Ammon's horn (tissue), 1 donor: ENCODE results near the gene KCP.

Experiments used
- DNase-seq: peaks from one replicate; pipeline ENCODE4 v3.0.0-alpha.2; 2016; ENCODE audit warnings: low spot score

The KCP gene

DNA sequence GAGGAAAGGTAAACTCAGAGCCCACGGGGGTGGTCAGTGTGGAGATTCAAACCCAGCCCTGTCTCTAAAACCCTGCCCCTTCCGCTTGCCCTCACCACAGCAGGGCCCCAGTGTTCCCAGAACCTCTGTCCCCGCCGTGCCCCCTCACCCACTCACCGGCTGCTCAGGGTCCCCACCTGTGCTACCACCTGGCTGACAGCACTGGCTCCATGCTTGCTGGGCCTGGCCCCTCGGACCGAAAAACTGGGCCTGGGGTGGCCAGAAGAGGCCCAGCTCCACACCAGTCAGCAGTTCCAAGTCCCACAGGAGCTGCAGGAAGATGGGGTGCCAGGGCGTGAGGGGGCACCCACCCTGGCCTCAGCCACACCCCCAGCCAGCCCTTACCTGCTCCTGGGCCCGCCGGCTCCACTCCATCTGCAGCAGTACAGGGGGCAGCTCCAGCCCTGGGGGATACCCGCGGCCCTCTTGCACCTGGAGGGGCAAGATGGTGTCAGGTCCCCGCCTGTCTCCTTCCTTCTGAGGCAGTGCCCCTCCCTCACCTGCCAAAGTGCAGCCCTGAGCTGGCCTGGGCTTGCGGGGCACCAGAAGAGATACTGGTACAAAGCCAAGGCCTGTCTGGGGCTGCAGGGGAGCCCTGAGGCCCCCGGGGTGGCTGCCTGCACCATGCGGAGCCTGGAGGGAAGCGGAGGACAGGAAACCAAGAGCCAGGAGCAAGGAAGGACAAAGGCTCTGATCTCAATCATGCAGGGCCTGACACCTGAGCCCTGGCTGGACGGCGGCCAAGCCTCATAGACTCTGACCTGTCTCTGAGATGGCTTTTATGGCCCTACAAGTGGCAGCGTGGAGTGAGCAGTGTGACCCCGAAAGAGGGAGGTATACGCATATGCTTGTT lies 36.1 kb downstream of the KCP start:
- DNase-seq, result no peak

- no peak for DNase-seq
These were observed 37.3 kb downstream of the KCP start for GRCh38 chr7:128873234-128873633.

DNA sequence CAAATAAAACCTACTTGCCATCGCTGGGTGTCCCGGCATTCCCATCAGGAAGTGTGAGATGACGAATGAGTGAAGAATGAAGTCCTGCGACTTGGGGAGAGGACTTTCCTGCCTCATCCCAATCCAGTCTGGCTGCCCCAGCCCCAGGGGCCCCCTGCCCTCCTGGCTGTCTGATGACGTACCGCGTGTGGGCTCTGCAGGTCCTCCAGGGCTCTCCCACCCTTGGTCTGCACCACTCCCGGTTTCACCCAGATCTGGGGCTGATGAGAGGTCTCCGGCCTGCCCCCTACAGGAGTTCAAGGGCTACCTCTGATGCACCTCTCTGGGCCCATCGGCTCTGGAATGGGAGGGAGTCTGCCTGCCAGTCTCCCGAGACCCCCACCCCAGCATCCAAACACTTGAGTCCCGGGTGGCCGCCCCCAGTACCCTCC lies 38.1 kb downstream of the KCP start:
- DNase-seq, result no peak

DNA sequence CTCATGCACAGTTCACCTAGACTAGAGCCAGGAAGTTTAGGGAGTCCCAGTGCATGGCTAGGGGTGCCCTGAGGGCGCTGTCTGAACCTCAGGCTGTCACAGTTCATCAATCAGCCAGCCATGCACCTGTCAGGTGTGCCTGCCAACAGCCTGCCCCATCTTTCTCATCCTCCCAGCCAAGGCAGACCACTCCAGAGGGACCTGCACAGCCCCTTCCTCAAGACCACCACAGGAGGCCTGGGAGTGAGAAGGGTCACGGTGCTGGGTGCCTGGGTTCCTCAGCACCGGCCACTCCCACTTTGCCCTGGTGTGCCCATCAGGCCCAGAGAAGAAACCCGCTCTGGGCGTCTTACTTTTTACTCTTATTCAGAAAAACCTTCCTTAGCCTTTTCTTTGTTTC lies 39.5 kb downstream of the KCP start:
- DNase-seq, result no peak

- no peak for DNase-seq
These were observed 40.6 kb downstream of the KCP start for GRCh38 chr7:128869944-128870285.

- DNase-seq, result peak; percentile 53
These were observed 41.2 kb downstream of the KCP start for GRCh38 chr7:128869138-128869943.

- no peak for DNase-seq
These were observed 41.8 kb downstream of the KCP start for GRCh38 chr7:128868624-128869137.

GRCh38 chr7:128867842-128868623 lies 42.5 kb downstream of the KCP start:
- DNase-seq, result no peak

GRCh38 chr7:128867241-128867640 lies 43.3 kb downstream of the KCP start:
- DNase-seq, result no peak

DNA sequence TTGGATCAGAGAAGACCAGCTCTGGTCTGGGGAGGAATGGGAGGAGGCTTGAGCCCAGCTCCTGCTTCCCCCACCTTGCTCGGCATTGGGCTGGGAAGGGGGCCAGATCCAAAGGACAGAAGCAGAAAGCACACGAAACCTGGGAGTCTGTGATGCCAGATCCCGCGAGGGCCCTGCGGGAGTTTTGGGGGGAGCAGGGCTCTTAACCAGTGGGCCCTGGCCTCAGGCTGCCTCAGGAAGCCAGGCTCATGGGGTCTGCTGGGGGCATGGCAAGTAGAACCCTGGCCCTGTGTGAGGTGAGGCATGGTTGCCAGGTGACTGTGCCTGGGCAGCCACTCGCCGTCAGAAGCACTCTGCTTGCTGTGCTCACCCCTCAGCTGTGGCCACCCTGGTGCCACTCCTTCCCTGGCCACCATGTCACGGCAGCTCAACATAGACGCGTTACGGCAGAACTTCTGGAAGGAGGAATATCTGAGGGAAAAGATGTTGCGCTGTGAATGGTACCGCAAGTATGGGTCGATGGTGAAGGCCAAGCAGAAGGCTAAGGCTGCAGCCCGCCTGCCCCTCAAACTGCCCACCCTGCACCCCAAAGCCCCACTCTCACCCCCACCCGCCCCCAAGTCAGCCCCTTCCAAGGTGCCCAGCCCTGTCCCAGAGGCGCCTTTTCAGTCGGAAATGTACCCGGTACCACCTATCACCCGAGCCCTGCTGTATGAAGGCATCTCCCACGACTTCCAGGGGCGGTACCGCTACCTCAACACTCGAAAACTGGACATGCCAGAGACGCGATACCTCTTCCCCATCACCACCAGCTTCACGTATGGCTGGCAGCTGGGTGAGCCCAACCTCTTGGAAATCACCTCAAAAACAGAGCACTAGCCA lies 44.3 kb downstream of the KCP start:
- DNase-seq, result no peak

- no peak for DNase-seq
These were observed 45.2 kb downstream of the KCP start for GRCh38 chr7:128865303-128865702.

GRCh38 chr7:128863433-128863989 lies 47.0 kb downstream of the KCP start:
- peak; percentile 22 for DNase-seq

- peak; percentile 97 for DNase-seq
These were observed 47.7 kb downstream of the KCP start, which contains the start of gene ATP6V1F for GRCh38 chr7:128862571-128863432. TSS of gene ATP6V1F (plus strand) at chr7:128862856. CDS start at chr7:128862905, 49 bp downstream.

DNA sequence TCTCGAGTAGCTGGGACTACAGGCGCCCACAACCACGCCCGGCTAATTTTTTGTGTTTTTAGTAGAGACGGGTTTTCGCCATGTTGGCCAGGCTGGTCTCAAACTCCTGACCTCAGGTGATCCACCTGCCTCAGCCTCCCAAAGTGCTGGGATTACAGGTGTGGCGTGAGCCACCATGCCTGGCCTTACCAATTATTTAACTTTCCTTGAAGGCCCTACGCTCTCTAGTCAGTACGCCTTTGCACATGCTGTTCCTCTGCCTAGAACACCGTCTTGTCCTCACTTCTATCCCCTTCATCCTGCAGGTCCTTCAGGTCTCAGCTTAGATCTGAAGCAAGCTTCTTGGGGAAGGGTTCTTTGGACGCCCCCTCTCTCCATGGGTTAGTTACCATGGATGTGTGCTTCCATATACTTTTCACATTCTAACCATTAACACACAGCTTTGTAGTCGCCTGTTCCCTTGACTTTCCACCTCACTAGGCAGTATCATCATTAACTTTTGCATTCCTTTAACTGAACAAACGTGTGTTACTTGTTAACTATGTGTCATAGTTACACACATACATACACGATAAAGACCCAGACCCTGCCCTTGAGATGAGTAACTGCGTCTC lies 48.4 kb downstream of the KCP start:
- DNase-seq, result no peak

DNA sequence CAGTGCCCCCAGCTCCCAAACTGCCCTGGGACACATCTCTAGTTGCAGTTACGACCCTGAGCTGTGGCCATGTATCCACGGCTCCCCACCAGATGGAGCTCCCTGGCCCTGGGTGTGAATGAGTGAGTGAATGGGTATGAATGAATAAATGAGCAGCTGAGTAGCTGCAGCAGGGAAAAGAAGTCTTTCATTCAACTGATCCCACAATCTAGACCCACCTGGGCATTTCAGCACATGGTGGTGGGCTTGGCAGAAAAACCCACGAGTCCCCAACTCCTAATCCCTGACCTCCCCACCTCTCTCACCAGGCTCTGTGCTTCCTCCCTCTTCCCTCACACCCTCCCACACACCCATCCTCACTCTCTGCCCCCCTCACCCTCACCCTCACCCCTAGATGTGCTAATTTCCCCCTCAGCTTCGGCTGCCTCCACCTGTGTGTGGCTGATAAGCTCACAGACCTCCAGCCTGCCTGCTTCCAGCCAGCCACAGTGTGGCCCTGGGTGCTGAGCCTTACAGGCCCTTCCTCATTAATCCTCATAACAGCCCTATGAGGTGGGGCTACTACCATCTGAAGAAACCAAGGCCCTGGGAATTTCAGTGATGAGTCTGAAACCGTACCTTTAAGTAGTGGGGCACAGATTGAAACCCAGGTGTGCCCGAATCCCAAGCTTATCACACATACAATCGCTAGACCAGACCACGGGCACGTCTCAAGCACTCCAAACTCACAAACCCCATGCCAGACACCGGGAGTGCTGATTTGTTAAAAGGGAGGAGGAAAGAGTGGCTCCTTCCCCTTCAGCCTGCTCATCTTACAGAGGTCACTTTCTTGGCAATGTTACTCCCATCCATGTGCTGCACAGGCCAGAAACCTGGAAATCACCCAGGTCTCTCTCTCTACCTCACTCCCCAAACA lies 50.1 kb downstream of the KCP start:
- DNase-seq, result no peak

GRCh38 chr7:128859232-128860157 lies 51.0 kb downstream of the KCP start:
- no peak for DNase-seq
